HG03196 (cell line): ENCODE data around the gene PYHIN1.

Source experiments
- ATAC-seq: cut with Tn5 transposase; IDR thresholded peaks from one replicate; pipeline ENCODE4 v1.9.1; 2021; ENCODE audit not compliant: unreplicated experiment

Gene PYHIN1

DNA sequence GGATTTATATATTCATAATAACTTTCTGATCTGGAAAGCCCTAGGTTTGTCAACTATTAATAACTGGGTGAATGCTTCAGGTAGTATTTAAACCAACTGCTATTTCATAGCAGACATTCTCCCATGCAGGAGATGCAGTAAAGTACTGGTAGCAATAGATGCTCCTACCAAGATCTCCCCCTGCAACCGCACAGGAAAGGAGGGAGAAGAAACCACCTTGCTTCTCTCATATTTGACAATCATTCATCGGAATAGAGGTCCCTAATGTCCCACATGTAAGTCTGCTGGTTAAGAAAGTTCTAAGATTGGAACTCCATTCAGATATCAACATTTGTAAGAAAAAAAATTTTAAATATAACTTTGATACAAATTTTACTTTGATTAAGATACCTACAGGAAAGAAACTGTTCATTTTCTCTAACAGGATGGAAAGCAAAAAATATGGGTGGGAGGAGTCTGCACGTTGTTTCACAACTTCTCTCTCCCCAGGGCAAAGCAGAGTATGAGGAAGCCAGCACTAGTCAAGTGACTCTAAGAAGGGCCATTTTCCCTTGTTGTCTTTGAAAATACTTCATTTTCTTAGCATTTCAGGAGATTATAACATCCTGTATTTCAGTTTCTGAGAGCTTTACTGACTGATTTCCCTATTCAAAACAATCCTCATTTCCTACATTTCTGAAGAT is at the start of gene PYHIN1:
Gene PYHIN1 (plus strand): TSS at position 498 of the 683 bp plus-strand sequence. CDS start 5,359 bp downstream, outside the sequence.
- no peak for ATAC-seq

- ATAC-seq, result no peak
Measured at GRCh38 chr1:158893654-158894053, 37.7 kb upstream of the PYHIN1 start.

GRCh38 chr1:158898722-158899121 is 32.6 kb upstream of the PYHIN1 start:
- ATAC-seq, result no peak

GRCh38 chr1:158901623-158902022 is 29.7 kb upstream of the PYHIN1 start:
- ATAC-seq, result no peak

DNA sequence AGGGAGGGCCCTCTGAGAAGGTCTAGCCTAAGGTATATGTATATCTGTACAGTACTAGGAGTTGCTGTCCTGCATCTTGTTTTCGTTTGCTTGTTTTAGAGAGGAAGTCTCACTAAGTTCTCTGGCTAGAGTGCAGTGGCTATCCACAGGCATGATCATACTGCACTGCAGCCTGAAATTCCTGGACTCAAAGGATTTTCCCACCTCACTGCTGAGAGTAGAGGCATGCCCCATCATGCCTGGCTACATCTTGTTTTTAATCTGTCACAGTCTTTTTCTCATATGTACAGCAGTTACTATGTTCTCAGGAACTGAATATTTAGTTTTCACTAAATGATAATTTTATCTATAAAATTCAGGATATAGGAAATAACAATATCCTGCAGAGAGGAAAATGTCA is 15.3 kb upstream of the PYHIN1 start:
- no peak for ATAC-seq

- ATAC-seq, result no peak
Measured at GRCh38 chr1:158924677-158925076, 6.7 kb upstream of the PYHIN1 start.

GRCh38 chr1:158930504-158930903 is 848 bp upstream of the PYHIN1 start:
- no peak for ATAC-seq

GRCh38 chr1:158932171-158932570 is 819 bp downstream of the PYHIN1 start:
- ATAC-seq, result no peak

GRCh38 chr1:158933621-158934020 is 2.3 kb downstream of the PYHIN1 start:
- ATAC-seq, result no peak

GRCh38 chr1:158939180-158939579 is 7.8 kb downstream of the PYHIN1 start:
- ATAC-seq, result no peak

GRCh38 chr1:158941317-158941716 is 10.0 kb downstream of the PYHIN1 start:
- no peak for ATAC-seq

- ATAC-seq, result no peak
Measured at GRCh38 chr1:158942490-158942889, 11.1 kb downstream of the PYHIN1 start.

- no peak for ATAC-seq
Measured at GRCh38 chr1:158943059-158943458, 11.7 kb downstream of the PYHIN1 start.

GRCh38 chr1:158945061-158945460 is 13.7 kb downstream of the PYHIN1 start:
- no peak for ATAC-seq

DNA sequence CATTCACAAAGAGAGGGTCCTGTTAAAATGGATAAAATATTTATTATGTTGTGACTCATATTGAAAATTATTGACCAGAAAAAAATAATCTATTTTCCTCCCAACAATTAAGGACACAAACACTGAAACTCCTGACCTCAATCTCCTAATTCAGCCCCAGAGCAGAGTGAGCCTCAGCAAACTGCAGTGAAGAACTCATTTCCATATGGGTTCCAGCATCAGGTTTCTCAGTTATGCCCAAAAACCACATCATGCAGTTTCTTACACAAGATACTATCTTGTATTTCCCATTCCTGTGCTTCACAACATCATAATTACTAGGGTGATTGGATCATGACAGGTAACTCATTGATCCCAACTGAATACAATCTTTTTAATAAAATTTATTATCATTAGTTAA is 15.4 kb downstream of the PYHIN1 start:
- no peak for ATAC-seq

DNA sequence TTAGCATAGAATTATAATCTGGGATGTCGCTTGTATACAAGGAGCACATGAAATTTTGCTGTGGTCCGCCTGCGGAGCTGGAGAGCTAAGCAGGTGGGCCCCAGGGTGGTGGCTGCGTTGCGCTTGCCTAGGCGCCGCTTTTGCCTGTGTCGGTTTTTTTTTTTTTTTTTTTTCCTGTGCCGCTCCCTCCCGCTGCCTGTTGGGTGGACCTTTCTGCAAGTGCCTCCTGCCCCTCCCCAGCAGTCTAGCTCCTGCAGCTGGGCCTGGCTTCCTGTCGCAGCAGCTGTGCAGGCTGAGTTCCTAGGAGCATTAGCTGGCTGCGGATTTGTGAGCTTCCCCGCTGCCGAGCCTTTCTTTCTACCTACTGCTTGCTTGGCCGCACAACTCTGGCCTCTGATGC is 20.6 kb downstream of the PYHIN1 start:
- ATAC-seq, result no peak

GRCh38 chr1:158952416-158952815 is 21.1 kb downstream of the PYHIN1 start:
- ATAC-seq, result no peak

DNA sequence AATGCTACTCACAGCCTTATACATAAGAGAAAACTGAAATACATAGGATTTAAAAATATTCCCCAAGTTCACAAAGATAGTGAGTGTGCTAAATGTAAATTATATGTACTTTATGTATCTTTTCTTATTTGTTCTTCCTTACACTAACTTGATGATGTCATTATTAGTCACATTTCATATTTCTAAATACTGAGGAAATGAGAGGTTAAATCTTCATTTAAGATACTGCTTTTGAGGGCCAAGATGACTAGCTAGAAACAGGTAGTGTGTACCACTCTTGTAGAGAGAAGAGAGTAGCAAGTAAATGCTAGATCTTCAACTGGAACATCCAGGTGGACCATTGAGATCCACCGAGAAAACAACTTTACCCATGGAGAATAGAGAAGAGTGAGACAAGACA is 29.8 kb downstream of the PYHIN1 start:
- no peak for ATAC-seq

GRCh38 chr1:158962983-158963382 is 31.6 kb downstream of the PYHIN1 start:
- no peak for ATAC-seq

DNA sequence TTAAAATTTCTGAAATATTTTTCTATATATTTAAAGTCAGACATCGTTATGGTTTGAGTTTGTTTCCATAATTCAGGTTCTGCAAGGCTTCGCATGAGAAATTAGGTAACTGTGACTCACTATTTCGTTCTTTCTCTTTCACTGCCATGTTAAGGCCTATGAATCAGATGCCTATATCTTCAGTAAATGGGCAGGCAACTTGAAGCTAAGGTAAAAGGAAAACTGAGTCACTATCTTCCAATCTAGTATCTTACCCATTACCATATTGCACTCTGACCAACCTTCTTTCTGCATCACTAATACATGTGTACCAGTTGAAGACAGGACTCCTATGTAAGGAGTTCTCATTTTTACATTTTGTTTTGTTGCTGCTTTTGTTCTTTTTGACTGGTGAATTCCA is 37.8 kb downstream of the PYHIN1 start:
- no peak for ATAC-seq

DNA sequence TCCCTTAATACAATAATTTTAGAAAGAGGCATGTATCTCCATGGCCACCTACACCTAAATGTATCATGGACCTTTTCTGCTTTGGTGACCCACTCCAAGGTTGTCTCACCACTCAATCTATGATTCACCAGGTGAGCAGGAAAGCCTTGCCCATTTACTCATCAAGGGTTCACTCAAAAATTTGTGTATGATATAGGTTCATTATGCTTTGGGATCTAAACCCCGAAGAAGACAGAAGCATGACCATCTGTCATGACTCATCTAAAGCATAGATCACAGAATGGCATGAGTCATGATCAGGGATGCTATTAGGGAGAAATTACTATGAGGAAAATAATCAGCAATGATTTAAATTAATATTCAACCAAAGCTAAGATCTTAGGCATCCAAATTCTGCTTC is 38.5 kb downstream of the PYHIN1 start:
- ATAC-seq, result no peak

DNA sequence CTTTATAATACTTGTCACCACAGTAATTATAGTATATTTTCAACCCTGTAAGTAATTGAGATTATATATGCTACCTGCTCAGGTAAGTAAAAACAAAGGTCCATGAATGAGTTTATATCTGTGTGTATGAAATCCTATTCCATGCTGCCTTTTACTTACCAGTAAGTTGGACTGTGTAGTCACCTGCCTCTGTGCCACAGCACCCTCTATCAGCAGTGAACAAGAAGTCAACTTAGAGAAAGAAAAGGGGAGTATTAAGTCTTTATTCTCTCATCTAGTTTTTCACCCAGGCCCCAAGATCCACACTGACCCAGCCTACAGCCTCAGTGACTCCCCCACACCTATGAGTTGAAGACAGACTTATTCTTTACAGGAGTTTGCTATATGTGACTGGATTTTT is 41.5 kb downstream of the PYHIN1 start:
- ATAC-seq, result no peak

GRCh38 chr1:158976219-158976618 is 44.9 kb downstream of the PYHIN1 start:
- no peak for ATAC-seq
